ENCODE data around the gene HDGFL3. TPM values are rescaled to one million over a fixed set of nuclear protein-coding genes. Genes with fewer than 3 reads are reported as not detected.

HDGFL3 gene
- total RNA-seq, 1 donor from 2014 or later: 231 TPM

DNA sequence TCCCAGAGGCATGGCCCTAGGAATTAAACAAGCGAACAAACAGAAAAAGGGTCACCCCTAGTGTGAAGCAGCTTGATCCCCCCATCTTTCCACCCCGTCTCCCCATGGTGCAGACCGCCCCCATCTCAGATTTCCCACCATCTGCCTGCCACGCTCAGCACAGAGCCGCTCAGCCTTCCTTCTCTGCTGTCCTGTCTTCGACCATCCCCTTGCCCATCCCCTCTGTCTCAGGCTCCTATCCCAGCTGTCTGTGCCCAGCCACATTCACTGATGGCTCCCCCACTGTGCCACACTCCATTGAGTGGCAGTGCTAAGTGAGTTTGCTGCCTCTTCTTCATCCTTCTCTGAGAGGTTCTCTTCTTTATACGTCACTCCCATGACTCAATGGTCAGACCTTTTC lies 128.9 kb downstream of the HDGFL3 start:
- no peaks in the 10 kb centered on the region for H3K27me3 ChIP-seq
- no peak overlapping the region for H3K4me3 ChIP-seq
- H3K9me3 Mint-ChIP-seq: peaks cover 11% of the 10 kb centered on the region
- no peaks in the 10 kb centered on the region for H4K20me1 ChIP-seq (ENCODE audit: low read depth)
- no peaks in the 10 kb centered on the region for H3K4me1 ChIP-seq
- no peaks in the 10 kb centered on the region for H3K27me3 Mint-ChIP-seq (ENCODE audit: insufficient read depth, low read depth)
- no peak for TF ChIP-seq EZH2phosphoT487 (IDR thresholded peaks at IDR 0.05)
- TF ChIP-seq, protein P1, sequence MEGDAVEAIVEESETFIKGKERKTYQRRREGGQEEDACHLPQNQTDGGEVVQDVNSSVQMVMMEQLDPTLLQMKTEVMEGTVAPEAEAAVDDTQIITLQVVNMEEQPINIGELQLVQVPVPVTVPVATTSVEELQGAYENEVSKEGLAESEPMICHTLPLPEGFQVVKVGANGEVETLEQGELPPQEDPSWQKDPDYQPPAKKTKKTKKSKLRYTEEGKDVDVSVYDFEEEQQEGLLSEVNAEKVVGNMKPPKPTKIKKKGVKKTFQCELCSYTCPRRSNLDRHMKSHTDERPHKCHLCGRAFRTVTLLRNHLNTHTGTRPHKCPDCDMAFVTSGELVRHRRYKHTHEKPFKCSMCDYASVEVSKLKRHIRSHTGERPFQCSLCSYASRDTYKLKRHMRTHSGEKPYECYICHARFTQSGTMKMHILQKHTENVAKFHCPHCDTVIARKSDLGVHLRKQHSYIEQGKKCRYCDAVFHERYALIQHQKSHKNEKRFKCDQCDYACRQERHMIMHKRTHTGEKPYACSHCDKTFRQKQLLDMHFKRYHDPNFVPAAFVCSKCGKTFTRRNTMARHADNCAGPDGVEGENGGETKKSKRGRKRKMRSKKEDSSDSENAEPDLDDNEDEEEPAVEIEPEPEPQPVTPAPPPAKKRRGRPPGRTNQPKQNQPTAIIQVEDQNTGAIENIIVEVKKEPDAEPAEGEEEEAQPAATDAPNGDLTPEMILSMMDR (IDR thresholded peaks at IDR 0.05): no peak
- no peak for TF ChIP-seq EZH2 (IDR thresholded peaks at IDR 0.05)
- no peaks in the 10 kb centered on the region for H3K36me3 ChIP-seq
- H3K36me3 Mint-ChIP-seq: peaks cover 1% of the 10 kb centered on the region
- H3K9me3 ChIP-seq (ENCODE audit: low read depth): no peaks in the 10 kb centered on the region
- H2AFZ ChIP-seq (replicated peaks): peak overlapping the region; percentile 42
- no peak overlapping the region for H3K9ac ChIP-seq
- DNase-seq (ENCODE audit: low spot score): no peak
- no peak overlapping the region for H3K27ac Mint-ChIP-seq
- no peaks in the 10 kb centered on the region for H3F3A ChIP-seq (ENCODE audit: low read depth)
- H3K79me2 ChIP-seq (ENCODE audit: low read depth): no peaks in the 10 kb centered on the region
- no peak overlapping the region for H3K4me2 ChIP-seq
- H3K4me3 Mint-ChIP-seq: no peak overlapping the region
- no peaks in the 10 kb centered on the region for H3K4me1 Mint-ChIP-seq
- no peak overlapping the region for H3K27ac ChIP-seq

Other genes with a start within 250 kb of the HDGFL3 start
- gene RAMAC, start 221.6 kb downstream of the HDGFL3 start, total RNA-seq (ENCODE audit: low replicate concordance): 37.2 and 50.6 TPM in 2 replicates
- 8.1 and 12.2 TPM in 2 replicates for gene C15orf40, start 196.2 kb downstream of the HDGFL3 start, total RNA-seq (ENCODE audit: low replicate concordance)
- gene BTBD1, start 140.6 kb downstream of the HDGFL3 start, total RNA-seq (ENCODE audit: low replicate concordance): 43.7 and 48.5 TPM in 2 replicates
- gene TM6SF1, start 100.2 kb downstream of the HDGFL3 start, total RNA-seq (ENCODE audit: low replicate concordance): not detected in 2 replicates
- gene BNC1, start 76.8 kb upstream of the HDGFL3 start, total RNA-seq (ENCODE audit: low replicate concordance): not detected in 2 replicates
- 3.8 and 8.2 TPM in 2 replicates for gene SH3GL3, start 239.5 kb upstream of the HDGFL3 start, total RNA-seq (ENCODE audit: low replicate concordance)

Measured in neural progenitor cell (in vitro differentiated cells).